AG09309 (cell line): Measurements from ENCODE around the gene WDR72.

Experiments
- DNase-seq: peaks from one replicate; pipeline ENCODE4 v3.0.0-alpha.2; 2010; ENCODE audit warnings: low read depth
- H3K4me3 ChIP-seq: 2 replicates; pipeline ENCODE4 v1.5.1; 2011; ENCODE audit warnings: mild to moderate bottlenecking, low read depth, low read length, moderate library complexity; ENCODE audit not compliant: control insufficient read depth
- CTCF ChIP-seq: IDR thresholded peaks from 2 replicates; pipeline ENCODE4 v1.5.1; 2011; ENCODE audit warnings: mild to moderate bottlenecking, low read depth, low read length, inconsistent platforms; ENCODE audit not compliant: insufficient read depth, control insufficient read depth; ENCODE audit errors: missing control alignments

The WDR72 gene

GRCh38 chr15:53539878-53540277 lies 219.6 kb downstream of the WDR72 start:
- H3K4me3 ChIP-seq, result no peak overlapping the region
- DNase-seq, result no peak
- TF ChIP-seq CTCF, result no peak

- TF ChIP-seq CTCF, result no peak
- no peak for DNase-seq
- no peak overlapping the region for H3K4me3 ChIP-seq
Observed at GRCh38 chr15:53536479-53537120, 222.9 kb downstream of the WDR72 start.

GRCh38 chr15:53535886-53536285 lies 223.6 kb downstream of the WDR72 start:
- H3K4me3 ChIP-seq, result no peak overlapping the region
- no peak for TF ChIP-seq CTCF
- no peak for DNase-seq

- no peak for DNase-seq
- no peak for TF ChIP-seq CTCF
- no peak overlapping the region for H3K4me3 ChIP-seq
Observed at GRCh38 chr15:53534105-53534839, 225.2 kb downstream of the WDR72 start.

DNA sequence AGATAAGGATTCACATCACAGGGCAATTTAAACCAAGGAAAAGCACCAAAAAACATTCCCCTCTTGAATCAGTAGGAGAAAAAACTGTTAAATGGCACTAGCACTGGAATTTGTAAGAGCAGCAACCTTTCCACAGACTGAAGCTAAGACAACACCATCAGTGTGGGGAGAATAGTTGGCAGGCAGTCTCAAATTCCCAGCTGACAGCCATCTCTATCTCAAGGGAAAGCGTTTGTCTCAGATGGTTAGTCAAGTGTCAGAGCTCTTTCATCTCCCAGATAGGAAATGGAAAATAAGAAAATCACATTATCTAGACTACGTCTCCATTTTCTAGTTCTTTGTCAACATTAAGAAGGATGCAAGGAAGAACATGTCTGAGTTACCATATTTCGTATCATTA lies 228.7 kb downstream of the WDR72 start:
- no peak for DNase-seq
- no peak overlapping the region for H3K4me3 ChIP-seq
- TF ChIP-seq CTCF, result no peak

- H3K4me3 ChIP-seq, result no peak overlapping the region
- TF ChIP-seq CTCF, result no peak
- DNase-seq, result no peak
Observed at GRCh38 chr15:53527996-53528395, 231.5 kb downstream of the WDR72 start.
